Measurements from ENCODE around the gene UBE2L6.
"Not testable (repeated sequence)": the region's sequence is repeated elsewhere in the genome, so short reads cannot be mapped to it uniquely, and the experiment has no call there.

UBE2L6 gene

DNA sequence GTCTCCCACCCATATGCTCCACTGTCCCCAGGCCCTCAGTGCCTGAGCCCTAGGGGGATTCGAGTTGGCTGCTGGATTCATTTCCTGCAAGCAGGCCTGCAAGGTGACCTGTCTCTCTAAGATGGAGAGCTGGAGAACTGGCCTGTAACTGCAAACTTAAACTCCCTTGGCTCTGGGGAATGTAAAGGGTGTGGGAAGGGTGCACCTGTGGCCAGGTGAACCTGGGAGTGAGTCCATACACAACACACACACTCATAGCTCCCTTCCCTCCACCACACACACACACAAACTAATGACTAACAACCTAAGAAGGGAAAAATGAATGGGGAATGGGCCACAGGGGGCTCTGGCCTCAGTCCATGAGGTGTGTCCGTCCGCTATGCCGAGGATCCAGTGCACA, 15.5 kb downstream of the UBE2L6 start:
- Mint-ChIP-seq H3K9me3 (no peaks in the 10 kb centered on the region), H3K27me3 (ENCODE audit: low read depth) (no peaks in the 10 kb centered on the region), H3K4me3 (no peak overlapping the region), H3K4me1 (ENCODE audit: low read depth) (peaks cover 7% of the 10 kb centered on the region), H3K36me3 (ENCODE audit: low read depth) (peaks cover 58% of the 10 kb centered on the region), H3K27ac (no peak overlapping the region)

DNA sequence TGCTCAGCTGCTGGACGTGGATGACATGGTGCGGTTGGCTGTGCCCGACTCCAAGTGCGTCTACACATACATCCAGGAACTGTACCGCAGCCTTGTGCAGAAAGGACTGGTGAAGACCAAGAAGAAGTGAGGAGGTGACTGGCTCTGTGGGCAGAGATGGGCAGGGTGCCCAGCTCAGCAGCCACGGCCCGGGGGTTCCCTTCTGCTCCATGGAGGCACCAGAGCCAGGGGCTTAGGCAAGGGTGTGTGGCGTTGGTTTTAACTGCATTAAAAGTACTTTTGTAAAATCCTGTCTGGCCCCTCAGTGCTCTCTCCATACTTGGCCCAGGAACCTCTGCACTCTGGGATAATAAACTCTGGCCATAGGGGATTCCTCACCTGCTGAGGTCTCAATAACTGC, 17.5 kb downstream of the UBE2L6 start:
- Mint-ChIP-seq H3K27me3 (ENCODE audit: low read depth) (no peaks in the 10 kb centered on the region), H3K27ac (no peak overlapping the region), H3K4me1 (ENCODE audit: low read depth) (peaks cover 5% of the 10 kb centered on the region), H3K9me3 (no peaks in the 10 kb centered on the region), H3K36me3 (ENCODE audit: low read depth) (peaks cover 47% of the 10 kb centered on the region), H3K4me3 (no peak overlapping the region)

DNA sequence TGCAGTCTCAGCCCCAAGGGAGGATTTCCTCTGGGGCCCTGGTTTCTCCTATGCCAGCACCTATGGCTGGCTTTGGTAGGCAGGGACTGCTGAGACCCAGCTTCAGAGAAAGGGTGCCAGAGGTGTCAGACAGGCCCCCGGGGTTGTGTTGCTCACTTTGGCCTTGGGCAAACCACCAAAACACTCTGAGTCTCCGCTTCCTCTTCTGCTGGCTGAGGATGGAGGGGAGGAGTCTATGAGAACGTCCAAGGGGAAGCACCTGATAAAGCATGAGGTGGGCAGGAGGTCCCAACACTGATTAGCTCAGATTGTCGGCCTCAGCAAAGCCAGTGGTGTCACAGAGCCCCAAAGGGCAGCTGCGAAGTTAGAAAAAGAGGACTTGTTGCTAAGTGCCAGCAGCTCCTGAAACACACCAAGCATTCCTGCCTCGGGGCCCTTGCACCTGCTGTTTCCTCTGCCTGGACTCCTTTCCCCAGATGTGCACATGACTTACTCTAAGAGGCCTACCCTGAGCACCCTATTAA, 19.6 kb downstream of the UBE2L6 start:
- Mint-ChIP-seq H3K4me1 (ENCODE audit: low read depth) (peaks cover 5% of the 10 kb centered on the region), H3K9me3 (no peaks in the 10 kb centered on the region), H3K27me3 (ENCODE audit: low read depth) (no peaks in the 10 kb centered on the region), H3K27ac (no peak overlapping the region), H3K4me3 (no peak overlapping the region), H3K36me3 (ENCODE audit: low read depth) (peaks cover 40% of the 10 kb centered on the region)

DNA sequence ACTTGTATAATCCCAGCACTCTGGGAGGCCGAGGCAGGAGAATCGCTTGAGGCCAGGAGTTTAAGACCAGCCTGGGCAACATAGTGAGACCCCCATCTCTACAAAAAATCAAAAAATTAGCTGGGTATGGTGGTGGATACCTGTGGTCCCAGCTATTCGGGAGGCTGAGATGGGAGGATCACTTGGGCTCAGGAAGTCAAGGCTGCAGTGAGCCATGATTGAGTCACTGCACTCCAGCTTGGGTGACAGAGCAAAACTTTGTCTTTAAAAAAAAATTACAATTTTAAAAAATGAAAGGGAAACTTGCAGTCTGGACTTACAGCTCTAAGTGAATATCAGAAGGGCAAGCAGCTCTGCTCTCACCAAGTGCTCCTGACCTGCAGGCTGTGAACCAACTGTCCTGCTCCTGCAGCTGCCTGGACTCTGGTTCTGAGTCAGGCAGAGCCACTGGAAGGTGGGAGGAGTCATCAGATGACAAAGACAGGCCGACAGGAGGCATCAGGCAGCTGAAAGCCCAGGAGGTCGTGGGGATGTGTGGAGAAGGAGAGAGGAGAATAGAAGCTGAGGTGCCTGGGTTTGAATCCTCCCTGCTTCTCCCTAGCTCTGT, 20.5 kb downstream of the UBE2L6 start:
- H3K4me1 Mint-ChIP-seq (ENCODE audit: low read depth): peaks cover 5% of the 10 kb centered on the region
- H3K9me3 Mint-ChIP-seq: no peaks in the 10 kb centered on the region
- no peaks in the 10 kb centered on the region for H3K27me3 Mint-ChIP-seq (ENCODE audit: low read depth)
- peaks cover 37% of the 10 kb centered on the region for H3K36me3 Mint-ChIP-seq (ENCODE audit: low read depth)
- no peak overlapping the region for H3K4me3 Mint-ChIP-seq
- peak overlapping the region; percentile 57 for H3K27ac Mint-ChIP-seq

DNA sequence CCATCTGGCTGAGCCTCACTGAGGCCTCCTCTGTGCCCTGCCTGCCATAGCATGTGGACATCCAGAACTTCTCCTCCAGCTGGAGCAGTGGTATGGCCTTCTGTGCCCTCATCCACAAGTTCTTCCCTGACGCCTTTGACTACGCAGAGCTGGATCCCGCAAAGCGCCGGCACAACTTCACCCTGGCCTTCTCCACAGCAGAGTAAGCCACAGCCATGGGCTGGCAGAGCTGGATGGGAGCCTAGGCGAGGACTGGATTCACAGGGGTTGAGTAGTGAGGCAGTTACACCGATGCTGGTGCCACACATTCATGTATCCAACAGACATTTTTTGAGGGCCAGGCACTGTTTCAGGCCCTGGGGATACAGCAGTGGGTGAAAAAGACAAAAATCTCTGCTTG, 21.0 kb downstream of the UBE2L6 start:
- Mint-ChIP-seq H3K4me3 (no peak overlapping the region), H3K36me3 (ENCODE audit: low read depth) (peaks cover 33% of the 10 kb centered on the region), H3K9me3 (no peaks in the 10 kb centered on the region), H3K4me1 (ENCODE audit: low read depth) (peaks cover 5% of the 10 kb centered on the region), H3K27me3 (ENCODE audit: low read depth) (no peaks in the 10 kb centered on the region), H3K27ac (no peak overlapping the region)

DNA sequence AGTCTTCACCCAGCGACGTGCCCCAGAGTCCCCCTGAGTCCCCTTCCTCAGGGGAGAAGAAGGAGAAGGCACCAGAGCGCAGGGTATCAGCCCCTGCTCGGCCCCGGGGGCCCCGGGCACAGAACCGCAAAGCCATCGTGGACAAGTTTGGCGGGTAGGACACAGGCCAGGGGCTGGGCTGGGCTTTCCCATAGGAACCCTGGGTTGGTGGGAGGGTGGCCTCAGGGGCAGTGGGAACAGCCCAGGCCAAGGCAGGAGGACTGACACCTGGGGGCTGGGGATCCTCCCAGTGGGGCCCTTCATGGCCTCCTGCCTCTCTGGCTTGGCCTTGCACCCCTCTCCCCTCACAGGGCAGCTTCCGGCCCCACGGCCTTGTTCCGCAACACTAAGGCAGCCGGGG, 21.6 kb downstream of the UBE2L6 start:
- Mint-ChIP-seq H3K4me1 (ENCODE audit: low read depth) (peaks cover 5% of the 10 kb centered on the region), H3K36me3 (ENCODE audit: low read depth) (peaks cover 33% of the 10 kb centered on the region), H3K9me3 (no peaks in the 10 kb centered on the region), H3K27me3 (ENCODE audit: low read depth) (no peaks in the 10 kb centered on the region), H3K27ac (no peak overlapping the region), H3K4me3 (no peak overlapping the region)

DNA sequence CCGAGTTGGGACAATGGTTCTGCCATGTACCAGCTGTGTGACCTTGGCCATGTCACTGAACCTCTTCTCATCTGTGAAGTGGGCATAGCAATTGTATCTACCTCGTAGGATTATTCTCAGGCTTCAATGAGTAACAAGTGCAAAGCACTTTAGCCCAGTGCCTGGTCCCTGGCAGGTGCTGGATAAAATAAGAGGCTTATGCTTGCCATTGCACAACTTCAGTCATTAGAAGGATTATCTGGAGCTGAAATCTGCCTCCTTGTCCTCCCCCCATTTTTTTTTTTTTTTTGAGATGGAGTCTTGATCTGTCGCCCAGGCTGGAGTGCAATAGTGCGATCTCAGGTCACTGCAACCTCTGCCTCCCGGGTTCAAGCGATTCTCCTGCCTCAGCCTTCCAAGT, 22.9 kb downstream of the UBE2L6 start:
- no peak overlapping the region for H3K4me3 Mint-ChIP-seq
- peaks cover 5% of the 10 kb centered on the region for H3K4me1 Mint-ChIP-seq (ENCODE audit: low read depth)
- no peak overlapping the region for H3K27ac Mint-ChIP-seq

DNA sequence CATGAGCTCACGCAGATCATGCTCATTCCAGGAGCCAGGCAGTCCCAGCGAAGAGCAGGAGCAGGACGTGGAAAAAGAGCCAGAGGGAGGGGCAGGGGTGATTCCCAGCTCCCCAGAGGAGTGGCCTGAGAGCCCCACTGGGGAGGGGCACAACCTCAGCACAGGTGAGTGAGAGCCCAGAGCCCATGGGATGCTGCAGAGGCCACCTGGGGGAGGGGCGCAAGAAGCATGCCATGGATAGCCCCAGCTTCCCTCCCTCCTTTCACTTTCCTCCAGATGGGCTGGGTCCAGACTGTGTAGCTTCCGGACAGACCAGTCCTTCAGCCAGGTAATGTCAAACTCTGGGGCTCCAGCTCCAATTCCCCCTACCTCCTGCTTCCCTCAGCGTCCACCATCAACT, 23.9 kb downstream of the UBE2L6 start:
- Mint-ChIP-seq H3K4me1 (ENCODE audit: low read depth) (peaks cover 3% of the 10 kb centered on the region), H3K9me3 (no peaks in the 10 kb centered on the region), H3K27ac (no peak overlapping the region), H3K27me3 (ENCODE audit: low read depth) (no peaks in the 10 kb centered on the region), H3K36me3 (ENCODE audit: low read depth) (peaks cover 26% of the 10 kb centered on the region), H3K4me3 (no peak overlapping the region)

More for the DNA sequence above, 22.9 kb downstream of the UBE2L6 start:
- Mint-ChIP-seq H3K9me3 (no peaks in the 10 kb centered on the region), H3K36me3 (ENCODE audit: low read depth) (peaks cover 27% of the 10 kb centered on the region), H3K27me3 (ENCODE audit: low read depth) (no peaks in the 10 kb centered on the region)

DNA sequence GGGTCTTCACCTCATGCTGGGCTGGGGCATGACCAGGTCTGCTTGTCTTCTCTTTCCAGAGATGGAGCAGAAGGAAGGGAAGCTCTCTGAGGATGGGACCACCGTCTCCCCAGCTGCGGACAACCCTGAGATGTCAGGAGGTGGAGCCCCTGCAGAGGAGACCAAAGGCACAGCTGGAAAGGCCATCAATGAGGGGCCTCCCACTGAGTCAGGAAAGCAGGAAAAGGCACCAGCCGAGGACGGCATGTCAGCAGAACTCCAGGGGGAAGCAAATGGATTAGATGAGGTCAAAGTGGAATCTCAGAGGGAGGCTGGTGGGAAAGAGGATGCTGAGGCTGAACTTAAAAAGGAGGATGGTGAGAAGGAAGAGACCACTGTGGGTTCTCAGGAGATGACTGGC, 24.9 kb downstream of the UBE2L6 start:
- no peak overlapping the region for H3K4me3 Mint-ChIP-seq
- H3K4me1 Mint-ChIP-seq (ENCODE audit: low read depth): no peaks in the 10 kb centered on the region
- peaks cover 25% of the 10 kb centered on the region for H3K36me3 Mint-ChIP-seq (ENCODE audit: low read depth)
- peak overlapping the region; percentile 46 for H3K27ac Mint-ChIP-seq
- no peaks in the 10 kb centered on the region for H3K27me3 Mint-ChIP-seq (ENCODE audit: low read depth)
- H3K9me3 Mint-ChIP-seq: no peaks in the 10 kb centered on the region

DNA sequence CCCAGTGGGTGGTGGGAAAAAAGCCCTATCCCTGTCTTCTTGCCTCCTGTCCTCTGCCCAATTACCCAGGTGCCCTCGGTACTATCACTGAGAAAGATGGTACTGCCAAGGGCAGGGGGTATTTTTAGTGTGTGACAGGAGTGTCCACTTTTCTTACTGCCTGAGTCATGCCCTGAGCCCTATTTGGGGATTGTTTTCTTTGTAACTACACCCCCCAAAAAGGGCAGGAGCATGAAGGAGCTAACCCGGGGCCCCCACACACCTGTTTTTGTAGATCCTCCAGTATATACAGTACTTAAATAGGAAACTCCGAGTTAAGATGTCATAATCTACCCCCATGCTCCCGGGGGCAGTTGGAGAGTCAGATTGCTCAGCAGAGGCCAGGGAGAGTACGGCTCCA, 26.3 kb downstream of the UBE2L6 start:
- Mint-ChIP-seq H3K4me1 (ENCODE audit: low read depth) (no peaks in the 10 kb centered on the region), H3K4me3 (no peak overlapping the region), H3K27me3 (ENCODE audit: low read depth) (no peaks in the 10 kb centered on the region), H3K9me3 (no peaks in the 10 kb centered on the region), H3K27ac (no peak overlapping the region), H3K36me3 (ENCODE audit: low read depth) (peaks cover 20% of the 10 kb centered on the region)

DNA sequence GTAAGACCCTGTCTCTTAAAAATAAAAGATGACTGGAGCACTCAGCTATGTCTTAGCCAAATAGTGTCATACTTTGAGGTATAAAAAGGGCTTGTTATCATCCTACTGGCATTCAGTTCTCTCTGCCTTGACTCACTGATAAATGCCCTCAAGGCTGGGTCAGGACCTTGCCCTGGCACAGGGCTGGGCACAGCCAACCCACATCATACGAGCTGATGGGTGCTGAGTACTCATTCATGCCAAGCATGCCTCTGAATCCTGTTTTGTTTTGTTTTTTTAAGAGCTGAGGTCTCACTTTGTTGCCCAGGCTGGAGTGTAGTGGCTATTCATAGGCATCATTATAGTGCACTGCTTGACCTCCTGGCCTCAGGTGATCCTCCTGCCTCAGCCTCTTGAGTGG, 28.1 kb downstream of the UBE2L6 start:
- H3K27me3 Mint-ChIP-seq (ENCODE audit: low read depth): no peaks in the 10 kb centered on the region
- no peak overlapping the region for H3K4me3 Mint-ChIP-seq
- no peaks in the 10 kb centered on the region for H3K9me3 Mint-ChIP-seq
- no peaks in the 10 kb centered on the region for H3K4me1 Mint-ChIP-seq (ENCODE audit: low read depth)
- no peak overlapping the region for H3K27ac Mint-ChIP-seq
- peaks cover 20% of the 10 kb centered on the region for H3K36me3 Mint-ChIP-seq (ENCODE audit: low read depth)

DNA sequence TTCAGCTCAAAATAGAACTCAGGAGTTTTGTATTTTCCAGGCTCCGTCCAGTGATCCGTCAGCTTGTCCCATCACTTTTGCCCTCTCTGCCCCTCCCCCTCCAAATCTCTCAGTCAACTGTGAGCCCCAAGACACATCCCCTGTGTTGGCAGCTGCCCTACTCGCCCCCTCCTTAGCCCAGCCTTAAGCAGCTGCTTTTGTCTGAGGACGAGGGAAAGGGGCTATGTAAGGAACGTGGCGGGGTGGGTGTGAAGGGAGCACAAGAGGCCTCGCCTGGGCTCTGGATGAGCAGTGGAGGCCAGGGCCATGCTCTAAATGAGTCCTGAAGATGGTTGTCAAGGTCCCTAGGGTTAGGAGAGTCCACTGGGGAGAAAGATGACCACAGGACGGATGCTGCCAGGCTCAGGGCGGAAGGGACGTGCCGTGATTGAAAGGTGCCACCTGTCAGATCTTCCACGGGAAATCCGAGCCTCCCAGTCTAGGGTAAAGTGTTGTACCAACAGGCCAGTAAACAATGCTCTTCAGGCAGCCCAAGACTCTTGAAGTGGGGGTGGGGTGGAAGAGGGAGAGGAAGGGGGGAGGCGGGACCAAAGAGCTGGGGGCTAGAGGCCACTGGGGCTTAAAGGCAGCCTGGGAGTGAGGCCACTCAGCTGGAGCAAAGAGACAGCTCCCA, 30.4 kb downstream of the UBE2L6 start, which contains the start of gene SMTNL1:
Gene SMTNL1, plus strand, starts transcription at position 649 of the 673 bp plus-strand sequence. CDS start 5,048 bp downstream, outside the sequence.
- Mint-ChIP-seq H3K4me3 (no peak within 1 kb of the TSS), H3K4me1 (ENCODE audit: low read depth) (peaks cover under 1% of the 10 kb centered on the region), H3K36me3 (ENCODE audit: low read depth) (peaks cover 17% of the 10 kb centered on the region), H3K27ac (no peak within 1 kb of the TSS), H3K27me3 (ENCODE audit: low read depth) (no peaks in the 10 kb centered on the region), H3K9me3 (no peaks in the 10 kb centered on the region)

DNA sequence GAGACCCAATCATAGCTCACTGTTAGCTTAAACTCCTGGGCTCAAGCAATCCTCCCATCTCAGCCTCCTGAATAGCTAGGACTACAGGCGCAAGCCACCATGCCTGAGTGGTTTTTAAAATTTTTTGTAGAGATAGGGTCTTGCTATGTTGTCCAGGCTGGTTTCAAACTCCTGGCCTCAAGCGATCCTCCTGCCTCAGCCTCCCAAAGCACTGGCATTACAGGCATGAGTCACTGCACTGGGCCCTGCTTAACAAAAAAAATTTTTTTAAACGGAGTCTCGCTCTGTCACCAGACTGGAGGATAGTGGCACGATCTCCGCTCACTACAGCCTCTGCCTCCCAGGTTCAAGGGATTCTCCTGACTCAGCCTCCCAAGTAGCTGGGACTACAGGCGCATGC, 33.0 kb downstream of the UBE2L6 start:
- peaks cover 19% of the 10 kb centered on the region for H3K4me1 Mint-ChIP-seq (ENCODE audit: low read depth)
- H3K27ac Mint-ChIP-seq; H3K4me3 Mint-ChIP-seq; H3K9me3 Mint-ChIP-seq; H3K27me3 Mint-ChIP-seq (ENCODE audit: low read depth): not testable (repeated sequence)
- H3K36me3 Mint-ChIP-seq (ENCODE audit: low read depth): peaks cover 17% of the 10 kb centered on the region

DNA sequence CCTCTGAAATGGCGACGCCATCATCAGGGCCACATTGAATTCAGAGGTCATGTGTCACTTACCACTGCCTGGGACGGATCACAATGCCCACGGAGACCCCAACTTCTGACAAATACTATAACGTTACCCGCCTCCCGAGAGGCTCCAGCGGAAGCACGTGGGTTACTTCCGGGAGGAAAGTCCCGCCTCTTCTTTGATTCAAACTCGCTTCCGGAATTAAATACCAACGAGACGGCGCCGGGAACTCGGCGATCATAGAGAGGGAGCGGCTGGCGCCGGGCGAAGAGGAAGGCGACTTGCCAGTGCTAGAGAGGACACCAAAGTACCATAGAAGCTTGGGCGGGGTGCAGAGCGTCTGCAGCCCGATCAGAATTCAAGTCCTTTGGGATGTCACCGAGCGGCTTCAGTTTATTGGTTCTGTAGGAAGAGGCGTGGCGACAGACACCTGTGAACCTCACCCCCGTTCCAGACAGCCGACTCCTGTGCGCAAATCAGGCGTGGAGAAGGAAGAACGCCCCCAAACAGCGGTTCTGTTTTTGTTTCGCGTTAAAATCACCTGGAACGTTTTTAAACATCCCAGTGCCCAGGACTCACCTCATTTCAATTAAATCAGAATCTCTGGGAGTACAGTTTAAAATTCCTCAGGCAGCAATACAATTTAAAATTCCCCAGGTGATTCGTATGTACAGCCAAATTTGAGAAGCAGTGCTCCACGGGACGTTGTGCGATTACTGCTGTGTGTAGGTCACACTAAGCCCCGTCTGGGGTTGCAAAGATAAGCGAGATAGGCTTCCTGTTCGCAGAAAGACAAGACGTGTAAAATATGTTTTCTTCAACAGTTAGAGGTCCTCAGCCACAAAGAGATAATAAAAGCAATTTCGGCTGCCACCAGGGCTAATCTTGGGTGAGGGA, 36.6 kb downstream of the UBE2L6 start, which contains the start of gene TIMM10:
Gene TIMM10, minus strand, starts transcription at position 159 of the 912 bp plus-strand sequence. CDS start 565 bp downstream, outside the sequence.
- peaks cover 12% of the 10 kb centered on the region for H3K36me3 Mint-ChIP-seq (ENCODE audit: low read depth)
- H3K9me3 Mint-ChIP-seq: no peaks in the 10 kb centered on the region
- H3K27ac Mint-ChIP-seq: peak within 1 kb of the TSS; percentile 89
- H3K4me3 Mint-ChIP-seq: peak within 1 kb of the TSS; percentile 92
- H3K27me3 Mint-ChIP-seq (ENCODE audit: low read depth): no peaks in the 10 kb centered on the region
- peaks cover 35% of the 10 kb centered on the region for H3K4me1 Mint-ChIP-seq (ENCODE audit: low read depth)
